IPS-20b (cell line): ENCODE measurements around the gene ADRA2A.

Experiments used
- H3K27ac ChIP-seq: one replicate; pipeline ENCODE4 v1.5.1; 2013; ENCODE audit warnings: low read length
- H3K27me3 ChIP-seq: 2 replicates; pipeline ENCODE4 v1.6.1; 2013; ENCODE audit warnings: mild to moderate bottlenecking, low read length, inconsistent platforms; ENCODE audit not compliant: insufficient read depth
- H3K36me3 ChIP-seq: 2 replicates; pipeline ENCODE4 v1.6.1; 2013; ENCODE audit warnings: low read depth, mild to moderate bottlenecking, inconsistent platforms, low read length, moderate library complexity; ENCODE audit not compliant: insufficient read depth
- H3K4me1 ChIP-seq: 2 replicates; pipeline ENCODE4 v1.6.1; 2013; ENCODE audit warnings: mild to moderate bottlenecking, control low read depth, inconsistent platforms, low read length, moderate library complexity; ENCODE audit not compliant: insufficient read depth
- H3K4me3 ChIP-seq: 2 replicates; pipeline ENCODE4 v1.5.1; 2013; ENCODE audit warnings: mild to moderate bottlenecking, low read length, inconsistent platforms
- H3K9ac ChIP-seq: 2 replicates; pipeline ENCODE4 v1.6.1; 2013; ENCODE audit warnings: low read depth, mild to moderate bottlenecking, inconsistent platforms, low read length, moderate library complexity
- H3K9me3 ChIP-seq: 2 replicates; pipeline ENCODE4 v1.6.1; 2013; ENCODE audit warnings: mild to moderate bottlenecking, low read depth, low read length, inconsistent platforms; ENCODE audit not compliant: insufficient read depth

Gene ADRA2A

GRCh38 chr10:111103196-111103840 lies 26.5 kb downstream of the ADRA2A start:
- no peak overlapping the region for H3K4me3 ChIP-seq
- no peaks in the 10 kb centered on the region for H3K27me3 ChIP-seq
- no peaks in the 10 kb centered on the region for H3K4me1 ChIP-seq
- H3K27ac ChIP-seq, result no peak overlapping the region
- H3K36me3 ChIP-seq, result no peaks in the 10 kb centered on the region
- no peaks in the 10 kb centered on the region for H3K9me3 ChIP-seq
- H3K9ac ChIP-seq, result no peak overlapping the region

- Histone ChIP-seq H3K36me3 (no peaks in the 10 kb centered on the region), H3K27me3 (no peaks in the 10 kb centered on the region), H3K4me3 (no peak overlapping the region), H3K9ac (no peak overlapping the region), H3K27ac (no peak overlapping the region), H3K9me3 (no peaks in the 10 kb centered on the region), H3K4me1 (no peaks in the 10 kb centered on the region)
These were observed 28.0 kb downstream of the ADRA2A start for GRCh38 chr10:111104811-111105210.

GRCh38 chr10:111106081-111106480 lies 29.3 kb downstream of the ADRA2A start:
- H3K4me3 ChIP-seq, result no peak overlapping the region
- H3K36me3 ChIP-seq, result no peaks in the 10 kb centered on the region
- H3K9ac ChIP-seq, result no peak overlapping the region
- H3K27me3 ChIP-seq, result no peaks in the 10 kb centered on the region
- no peak overlapping the region for H3K27ac ChIP-seq
- no peaks in the 10 kb centered on the region for H3K9me3 ChIP-seq
- H3K4me1 ChIP-seq, result no peaks in the 10 kb centered on the region

- Histone ChIP-seq H3K27me3 (no peaks in the 10 kb centered on the region), H3K27ac (no peak overlapping the region), H3K9me3 (no peaks in the 10 kb centered on the region), H3K4me3 (no peak overlapping the region), H3K9ac (no peak overlapping the region), H3K4me1 (no peaks in the 10 kb centered on the region), H3K36me3 (no peaks in the 10 kb centered on the region)
These were observed 30.2 kb downstream of the ADRA2A start for GRCh38 chr10:111107023-111107422.

GRCh38 chr10:111107846-111108245 lies 31.0 kb downstream of the ADRA2A start:
- no peaks in the 10 kb centered on the region for H3K27me3 ChIP-seq

GRCh38 chr10:111108441-111108840 lies 31.6 kb downstream of the ADRA2A start:
- H3K9me3 ChIP-seq, result no peaks in the 10 kb centered on the region
- no peak overlapping the region for H3K9ac ChIP-seq
- H3K4me3 ChIP-seq, result no peak overlapping the region
- no peaks in the 10 kb centered on the region for H3K36me3 ChIP-seq
- no peaks in the 10 kb centered on the region for H3K4me1 ChIP-seq
- no peak overlapping the region for H3K27ac ChIP-seq
- no peaks in the 10 kb centered on the region for H3K27me3 ChIP-seq

More at GRCh38 chr10:111107846-111108245, 31.0 kb downstream of the ADRA2A start:
- Histone ChIP-seq H3K27ac (no peak overlapping the region), H3K36me3 (no peaks in the 10 kb centered on the region), H3K9ac (no peak overlapping the region), H3K4me3 (no peak overlapping the region), H3K4me1 (no peaks in the 10 kb centered on the region), H3K9me3 (no peaks in the 10 kb centered on the region)

- Histone ChIP-seq H3K4me1 (no peaks in the 10 kb centered on the region), H3K36me3 (no peaks in the 10 kb centered on the region), H3K27me3 (no peaks in the 10 kb centered on the region), H3K4me3 (no peak overlapping the region), H3K9ac (no peak overlapping the region), H3K9me3 (no peaks in the 10 kb centered on the region), H3K27ac (no peak overlapping the region)
These were observed 32.8 kb downstream of the ADRA2A start for GRCh38 chr10:111109501-111110242.

- H3K9ac ChIP-seq, result no peak overlapping the region
- no peaks in the 10 kb centered on the region for H3K4me1 ChIP-seq
- H3K36me3 ChIP-seq, result no peaks in the 10 kb centered on the region
- H3K9me3 ChIP-seq, result no peaks in the 10 kb centered on the region
- H3K27me3 ChIP-seq, result no peaks in the 10 kb centered on the region
- no peak overlapping the region for H3K4me3 ChIP-seq
- H3K27ac ChIP-seq, result no peak overlapping the region
These were observed 33.9 kb downstream of the ADRA2A start for GRCh38 chr10:111110771-111111170.

- H3K4me1 ChIP-seq, result no peaks in the 10 kb centered on the region
- no peaks in the 10 kb centered on the region for H3K27me3 ChIP-seq
- H3K4me3 ChIP-seq, result no peak overlapping the region
- H3K9ac ChIP-seq, result no peak overlapping the region
- no peak overlapping the region for H3K27ac ChIP-seq
- H3K36me3 ChIP-seq, result no peaks in the 10 kb centered on the region
- no peaks in the 10 kb centered on the region for H3K9me3 ChIP-seq
These were observed 35.5 kb downstream of the ADRA2A start for GRCh38 chr10:111112333-111112732.

GRCh38 chr10:111113238-111113960 lies 36.6 kb downstream of the ADRA2A start:
- no peaks in the 10 kb centered on the region for H3K36me3 ChIP-seq
- H3K27me3 ChIP-seq, result no peaks in the 10 kb centered on the region
- no peak overlapping the region for H3K9ac ChIP-seq
- no peaks in the 10 kb centered on the region for H3K4me1 ChIP-seq
- H3K4me3 ChIP-seq, result no peak overlapping the region
- H3K9me3 ChIP-seq, result no peaks in the 10 kb centered on the region
- H3K27ac ChIP-seq, result no peak overlapping the region

GRCh38 chr10:111113961-111114757 lies 37.3 kb downstream of the ADRA2A start:
- no peaks in the 10 kb centered on the region for H3K36me3 ChIP-seq
- no peak overlapping the region for H3K4me3 ChIP-seq
- no peak overlapping the region for H3K9ac ChIP-seq
- H3K27me3 ChIP-seq, result no peaks in the 10 kb centered on the region
- no peaks in the 10 kb centered on the region for H3K4me1 ChIP-seq
- H3K27ac ChIP-seq, result no peak overlapping the region
- no peaks in the 10 kb centered on the region for H3K9me3 ChIP-seq
